ENCODE measurements around the gene TXK.

The TXK gene

DNA sequence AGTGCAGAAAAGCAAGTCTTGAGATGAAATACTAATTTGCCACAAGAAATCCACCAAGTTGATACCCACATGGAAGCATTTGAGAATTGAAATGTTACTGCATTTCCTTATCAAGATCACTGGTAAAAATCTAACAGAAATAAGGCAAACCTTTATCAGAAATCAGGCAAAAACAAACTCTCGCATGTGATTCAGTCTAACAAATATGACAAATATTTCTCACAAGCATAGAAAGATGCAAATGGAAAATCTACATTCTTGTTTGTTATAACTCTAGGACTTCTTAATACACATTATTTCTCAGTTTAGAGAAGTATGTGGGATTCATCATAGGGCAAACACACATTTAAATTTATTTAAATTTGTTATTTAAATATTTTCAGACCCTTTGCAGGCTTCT lies 52.9 kb downstream of the TXK start:
- Histone ChIP-seq H3K4me2 (ENCODE audit: low read length) (no peak overlapping the region), H3K4me1 (ENCODE audit: control insufficient read depth, low read depth, low read length) (peaks cover 2% of the 10 kb centered on the region), H3K27me3 (ENCODE audit: insufficient read depth, low read length, poor library complexity) (no peaks in the 10 kb centered on the region), H3K36me3 (ENCODE audit: control insufficient read depth, insufficient read depth, low read length) (no peaks in the 10 kb centered on the region), H3K56ac (ENCODE audit: low read length) (no peak overlapping the region), H3K79me1 (ENCODE audit: low read length) (no peaks in the 10 kb centered on the region), H3K4ac (ENCODE audit: low read depth, low read length) (no peak overlapping the region), H3K79me2 (ENCODE audit: control insufficient read depth, insufficient read depth, low read length) (no peaks in the 10 kb centered on the region), H2BK5ac (ENCODE audit: low read length) (no peak overlapping the region), H4K5ac (ENCODE audit: low read length) (no peak overlapping the region), H3K23ac (ENCODE audit: low read length) (no peak overlapping the region), H2BK120ac (ENCODE audit: low read depth, low read length) (no peak overlapping the region), H2BK15ac (replicated peaks; ENCODE audit: low read depth) (no peak overlapping the region), H3K18ac (ENCODE audit: low read length) (no peak overlapping the region), H4K8ac (ENCODE audit: low read depth, low read length) (no peak overlapping the region), H3K9ac (ENCODE audit: low read length) (no peak overlapping the region), H2AK5ac (ENCODE audit: low read length) (no peak overlapping the region), H3K4me3 (ENCODE audit: low read length) (no peak overlapping the region), H3K27ac (ENCODE audit: low read depth, low read length) (no peak overlapping the region)
- no peak for DNase-seq
- no CpG with 5 or more reads among the region's 1 CpG for WGBS (ENCODE audit: extremely low coverage, insufficient coverage, low lambda C conversion rate)

DNA sequence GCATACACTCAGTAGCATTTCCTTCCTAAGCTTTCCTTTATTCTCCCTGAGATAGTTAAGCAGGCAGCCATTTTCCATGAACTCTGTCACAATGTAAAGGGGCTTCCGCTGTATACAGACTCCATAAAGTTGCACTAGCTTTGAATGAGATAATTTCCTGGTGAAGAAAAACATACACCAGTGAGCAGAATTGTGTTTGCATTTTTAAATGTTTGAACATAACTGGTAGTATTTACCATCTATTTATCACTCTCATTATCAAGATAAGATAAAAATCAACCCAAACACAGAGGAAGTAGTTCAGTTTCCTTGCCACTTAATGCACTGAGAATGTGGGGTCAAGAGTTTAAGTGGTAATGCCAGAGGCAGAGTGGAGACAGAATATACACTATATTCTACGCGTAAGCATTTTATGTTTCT lies 54.1 kb downstream of the TXK start:
- Histone ChIP-seq H3K4me2 (ENCODE audit: low read length) (no peak overlapping the region), H3K79me2 (ENCODE audit: control insufficient read depth, insufficient read depth, low read length) (no peaks in the 10 kb centered on the region), H4K8ac (ENCODE audit: low read depth, low read length) (no peak overlapping the region), H2BK15ac (replicated peaks; ENCODE audit: low read depth) (no peak overlapping the region), H3K18ac (ENCODE audit: low read length) (no peak overlapping the region), H3K36me3 (ENCODE audit: control insufficient read depth, insufficient read depth, low read length) (no peaks in the 10 kb centered on the region), H3K4ac (ENCODE audit: low read depth, low read length) (no peak overlapping the region), H2BK120ac (ENCODE audit: low read depth, low read length) (no peak overlapping the region), H2AK5ac (ENCODE audit: low read length) (no peak overlapping the region), H4K5ac (ENCODE audit: low read length) (no peak overlapping the region), H3K79me1 (ENCODE audit: low read length) (no peaks in the 10 kb centered on the region), H3K4me3 (ENCODE audit: low read length) (no peak overlapping the region), H3K23ac (ENCODE audit: low read length) (no peak overlapping the region), H3K4me1 (ENCODE audit: control insufficient read depth, low read depth, low read length) (peaks cover 2% of the 10 kb centered on the region), H3K27me3 (ENCODE audit: insufficient read depth, low read length, poor library complexity) (no peaks in the 10 kb centered on the region), H2BK5ac (ENCODE audit: low read length) (no peak overlapping the region), H3K27ac (ENCODE audit: low read depth, low read length) (no peak overlapping the region), H3K9ac (ENCODE audit: low read length) (no peak overlapping the region), H3K56ac (ENCODE audit: low read length) (no peak overlapping the region)
- peak; percentile 56 for DNase-seq
- no CpG with 5 or more reads among the region's 3 CpGs for WGBS (ENCODE audit: extremely low coverage, insufficient coverage, low lambda C conversion rate)

DNA sequence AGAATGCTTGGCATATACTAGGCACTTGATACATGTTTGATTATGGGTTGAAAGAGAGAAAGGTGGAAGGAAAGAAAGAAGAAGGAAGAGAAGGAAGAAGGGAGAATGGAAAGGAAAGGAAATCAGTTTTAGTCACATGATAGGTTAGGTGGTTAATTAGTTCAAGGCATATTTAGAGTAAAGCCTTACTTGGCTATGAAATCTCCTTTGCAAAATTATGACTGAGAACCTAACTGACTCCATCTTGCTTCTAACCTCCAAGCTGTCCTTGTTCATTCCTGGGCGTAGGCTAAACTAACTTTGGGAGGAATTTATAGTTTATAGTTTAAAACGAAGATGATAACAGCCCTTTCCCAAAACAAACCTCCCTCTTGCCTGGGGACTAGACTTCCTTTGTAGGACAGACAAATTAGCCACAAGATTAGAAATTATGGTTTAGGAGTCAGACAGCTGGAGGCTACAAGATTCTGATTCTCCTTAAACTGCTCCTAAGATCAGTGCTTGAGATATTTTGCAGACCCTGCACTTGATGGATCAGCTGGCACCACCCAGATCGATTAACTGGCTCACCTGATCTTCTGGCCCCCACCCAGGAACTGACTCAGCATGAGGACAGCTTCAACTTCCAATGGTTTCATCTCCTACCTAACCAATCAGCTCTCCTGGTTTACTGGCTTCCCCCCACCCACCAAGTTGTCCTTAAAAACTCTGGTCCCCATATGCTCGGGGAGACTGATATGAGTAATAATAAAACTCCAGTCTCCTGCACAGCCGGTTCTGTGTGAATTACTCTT lies 55.0 kb downstream of the TXK start:
- Histone ChIP-seq H3K4me3 (ENCODE audit: low read length) (no peak overlapping the region), H2BK120ac (ENCODE audit: low read depth, low read length) (no peak overlapping the region), H2BK15ac (replicated peaks; ENCODE audit: low read depth) (no peak overlapping the region), H3K4ac (ENCODE audit: low read depth, low read length) (no peak overlapping the region), H3K36me3 (ENCODE audit: control insufficient read depth, insufficient read depth, low read length) (no peaks in the 10 kb centered on the region), H3K79me1 (ENCODE audit: low read length) (no peaks in the 10 kb centered on the region), H2BK5ac (ENCODE audit: low read length) (no peak overlapping the region), H3K9ac (ENCODE audit: low read length) (no peak overlapping the region), H3K79me2 (ENCODE audit: control insufficient read depth, insufficient read depth, low read length) (no peaks in the 10 kb centered on the region), H4K5ac (ENCODE audit: low read length) (no peak overlapping the region), H4K8ac (ENCODE audit: low read depth, low read length) (no peak overlapping the region), H3K27me3 (ENCODE audit: insufficient read depth, low read length, poor library complexity) (no peaks in the 10 kb centered on the region), H2AK5ac (ENCODE audit: low read length) (no peak overlapping the region), H3K23ac (ENCODE audit: low read length) (no peak overlapping the region), H3K4me2 (ENCODE audit: low read length) (no peak overlapping the region), H3K4me1 (ENCODE audit: control insufficient read depth, low read depth, low read length) (peaks cover 2% of the 10 kb centered on the region), H3K18ac (ENCODE audit: low read length) (no peak overlapping the region), H3K56ac (ENCODE audit: low read length) (no peak overlapping the region), H3K27ac (ENCODE audit: low read depth, low read length) (no peak overlapping the region)
- WGBS (ENCODE audit: extremely low coverage, insufficient coverage, low lambda C conversion rate): no CpG with 5 or more reads among the region's 5 CpGs
- no peak for DNase-seq

DNA sequence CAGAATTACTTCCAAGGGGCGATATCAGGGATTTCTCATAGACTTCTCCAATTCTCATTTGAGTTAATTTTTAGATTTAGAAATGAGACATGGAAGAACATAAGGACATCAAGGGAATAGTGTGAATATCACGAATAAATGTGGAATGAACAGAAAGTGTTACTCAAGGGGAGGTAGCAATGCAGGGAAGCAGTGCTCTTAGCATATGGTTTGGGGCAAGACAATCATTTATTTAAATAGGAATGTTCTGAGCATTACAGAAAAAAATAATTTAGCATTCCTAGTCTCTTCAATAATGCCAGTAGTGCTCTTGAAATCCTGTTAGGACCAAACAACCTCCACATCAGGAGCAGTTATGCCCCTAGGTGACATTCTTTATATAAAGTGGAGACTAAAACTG lies 55.6 kb downstream of the TXK start:
- Histone ChIP-seq H3K79me2 (ENCODE audit: control insufficient read depth, insufficient read depth, low read length) (no peaks in the 10 kb centered on the region), H2BK15ac (replicated peaks; ENCODE audit: low read depth) (no peak overlapping the region), H4K8ac (ENCODE audit: low read depth, low read length) (no peak overlapping the region), H3K4me2 (ENCODE audit: low read length) (no peak overlapping the region), H2AK5ac (ENCODE audit: low read length) (no peak overlapping the region), H3K27ac (ENCODE audit: low read depth, low read length) (no peak overlapping the region), H3K4me3 (ENCODE audit: low read length) (no peak overlapping the region), H3K36me3 (ENCODE audit: control insufficient read depth, insufficient read depth, low read length) (no peaks in the 10 kb centered on the region), H3K56ac (ENCODE audit: low read length) (no peak overlapping the region), H3K79me1 (ENCODE audit: low read length) (no peaks in the 10 kb centered on the region), H4K5ac (ENCODE audit: low read length) (no peak overlapping the region), H3K4me1 (ENCODE audit: control insufficient read depth, low read depth, low read length) (peaks cover 2% of the 10 kb centered on the region), H3K9ac (ENCODE audit: low read length) (no peak overlapping the region), H2BK120ac (ENCODE audit: low read depth, low read length) (no peak overlapping the region), H3K4ac (ENCODE audit: low read depth, low read length) (no peak overlapping the region), H3K23ac (ENCODE audit: low read length) (no peak overlapping the region), H3K27me3 (ENCODE audit: insufficient read depth, low read length, poor library complexity) (no peaks in the 10 kb centered on the region), H2BK5ac (ENCODE audit: low read length) (no peak overlapping the region), H3K18ac (ENCODE audit: low read length) (no peak overlapping the region)
- WGBS (ENCODE audit: extremely low coverage, insufficient coverage, low lambda C conversion rate): no CpG with 5 or more reads among the region's 2 CpGs
- DNase-seq: no peak

DNA sequence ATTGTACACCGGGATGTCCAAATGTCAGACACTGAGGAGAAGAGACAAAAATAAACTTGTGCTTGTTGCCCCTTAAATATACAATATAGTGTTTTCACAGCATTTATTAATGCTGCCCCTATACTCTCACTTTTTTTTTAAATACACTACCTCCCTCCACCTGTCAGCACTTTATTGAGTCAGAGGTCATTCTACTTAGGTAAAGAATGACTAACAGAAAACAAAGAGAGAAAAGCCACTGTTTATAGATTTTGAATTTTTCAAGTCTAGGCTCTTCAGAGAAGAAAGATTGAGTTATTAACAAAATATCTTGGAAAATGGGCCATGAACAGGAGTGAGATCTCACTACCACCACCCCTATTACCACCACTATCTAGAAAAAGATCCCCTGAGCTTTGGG lies 59.4 kb downstream of the TXK start:
- no peaks in the 10 kb centered on the region for H3K27me3 ChIP-seq (ENCODE audit: insufficient read depth, low read length, poor library complexity)
- H4K8ac ChIP-seq (ENCODE audit: low read depth, low read length): no peak overlapping the region
- H3K18ac ChIP-seq (ENCODE audit: low read length): no peak overlapping the region
- no CpG with 5 or more reads among the region's 1 CpG for WGBS (ENCODE audit: extremely low coverage, insufficient coverage, low lambda C conversion rate)
- H4K5ac ChIP-seq (ENCODE audit: low read length): no peak overlapping the region
- no peak overlapping the region for H2BK5ac ChIP-seq (ENCODE audit: low read length)
- H2BK120ac ChIP-seq (ENCODE audit: low read depth, low read length): no peak overlapping the region
- H2BK15ac ChIP-seq (replicated peaks; ENCODE audit: low read depth): no peak overlapping the region
- no peak overlapping the region for H3K23ac ChIP-seq (ENCODE audit: low read length)
- H3K56ac ChIP-seq (ENCODE audit: low read length): no peak overlapping the region
- no peak for DNase-seq
- H3K4ac ChIP-seq (ENCODE audit: low read depth, low read length): no peak overlapping the region
- no peaks in the 10 kb centered on the region for H3K79me2 ChIP-seq (ENCODE audit: control insufficient read depth, insufficient read depth, low read length)
- no peak overlapping the region for H3K27ac ChIP-seq (ENCODE audit: low read depth, low read length)
- no peak overlapping the region for H3K9ac ChIP-seq (ENCODE audit: low read length)
- no peak overlapping the region for H2AK5ac ChIP-seq (ENCODE audit: low read length)
- H3K36me3 ChIP-seq (ENCODE audit: control insufficient read depth, insufficient read depth, low read length): no peaks in the 10 kb centered on the region
- no peaks in the 10 kb centered on the region for H3K4me1 ChIP-seq (ENCODE audit: control insufficient read depth, low read depth, low read length)
- H3K79me1 ChIP-seq (ENCODE audit: low read length): no peaks in the 10 kb centered on the region
- no peak overlapping the region for H3K4me3 ChIP-seq (ENCODE audit: low read length)
- no peak overlapping the region for H3K4me2 ChIP-seq (ENCODE audit: low read length)

DNA sequence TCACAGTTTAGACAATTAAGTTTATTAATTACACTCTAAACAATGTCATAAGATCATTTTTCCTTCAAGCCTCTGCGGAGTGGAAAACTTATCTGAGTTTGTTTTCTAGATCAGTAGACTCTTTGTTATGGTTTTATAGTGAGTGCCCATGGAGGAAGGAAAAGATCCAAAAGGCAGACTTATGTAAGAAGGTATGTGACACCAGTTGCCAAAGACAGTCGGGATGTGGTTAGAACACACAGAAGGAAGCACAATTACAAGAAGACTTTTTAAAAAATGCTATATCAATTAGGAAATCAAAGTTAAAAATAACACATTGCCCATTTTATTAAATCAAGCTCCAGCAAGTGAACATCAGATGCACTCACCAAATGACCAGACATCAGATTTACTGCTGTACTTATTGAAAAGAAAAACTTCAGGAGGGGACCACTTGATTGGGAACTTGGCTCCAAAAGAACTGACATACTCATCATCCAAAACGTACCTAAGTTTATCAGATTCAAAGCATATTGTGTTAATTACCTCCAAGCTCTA lies 60.4 kb downstream of the TXK start:
- Histone ChIP-seq H3K9ac (ENCODE audit: low read length) (no peak overlapping the region), H3K27ac (ENCODE audit: low read depth, low read length) (no peak overlapping the region), H3K27me3 (ENCODE audit: insufficient read depth, low read length, poor library complexity) (no peaks in the 10 kb centered on the region), H3K4me2 (ENCODE audit: low read length) (no peak overlapping the region), H3K4me3 (ENCODE audit: low read length) (no peak overlapping the region), H3K4me1 (ENCODE audit: control insufficient read depth, low read depth, low read length) (no peaks in the 10 kb centered on the region), H3K23ac (ENCODE audit: low read length) (no peak overlapping the region), H3K79me1 (ENCODE audit: low read length) (no peaks in the 10 kb centered on the region), H3K18ac (ENCODE audit: low read length) (no peak overlapping the region), H2BK15ac (replicated peaks; ENCODE audit: low read depth) (no peak overlapping the region), H2BK5ac (ENCODE audit: low read length) (no peak overlapping the region), H3K56ac (ENCODE audit: low read length) (no peak overlapping the region), H4K5ac (ENCODE audit: low read length) (no peak overlapping the region), H4K8ac (ENCODE audit: low read depth, low read length) (no peak overlapping the region), H3K36me3 (ENCODE audit: control insufficient read depth, insufficient read depth, low read length) (no peaks in the 10 kb centered on the region), H3K4ac (ENCODE audit: low read depth, low read length) (no peak overlapping the region), H2AK5ac (ENCODE audit: low read length) (no peak overlapping the region), H2BK120ac (ENCODE audit: low read depth, low read length) (no peak overlapping the region), H3K79me2 (ENCODE audit: control insufficient read depth, insufficient read depth, low read length) (no peaks in the 10 kb centered on the region)
- no CpG with 5 or more reads among the region's 3 CpGs for WGBS (ENCODE audit: extremely low coverage, insufficient coverage, low lambda C conversion rate)
- DNase-seq: no peak

Measured in mesendoderm (in vitro differentiated cells).